HG02938 (cell line): ENCODE measurements around the gene ADPRH.
"Not testable (repeated sequence)": the region's sequence is repeated elsewhere in the genome, so short reads cannot be mapped to it uniquely, and the experiment has no call there.

Experiments used
- ATAC-seq: cut with Tn5 transposase; IDR thresholded peaks from one replicate; pipeline ENCODE4 v1.9.1; 2021; ENCODE audit warnings: mild to moderate bottlenecking, moderate library complexity; ENCODE audit not compliant: unreplicated experiment

The ADPRH gene

DNA sequence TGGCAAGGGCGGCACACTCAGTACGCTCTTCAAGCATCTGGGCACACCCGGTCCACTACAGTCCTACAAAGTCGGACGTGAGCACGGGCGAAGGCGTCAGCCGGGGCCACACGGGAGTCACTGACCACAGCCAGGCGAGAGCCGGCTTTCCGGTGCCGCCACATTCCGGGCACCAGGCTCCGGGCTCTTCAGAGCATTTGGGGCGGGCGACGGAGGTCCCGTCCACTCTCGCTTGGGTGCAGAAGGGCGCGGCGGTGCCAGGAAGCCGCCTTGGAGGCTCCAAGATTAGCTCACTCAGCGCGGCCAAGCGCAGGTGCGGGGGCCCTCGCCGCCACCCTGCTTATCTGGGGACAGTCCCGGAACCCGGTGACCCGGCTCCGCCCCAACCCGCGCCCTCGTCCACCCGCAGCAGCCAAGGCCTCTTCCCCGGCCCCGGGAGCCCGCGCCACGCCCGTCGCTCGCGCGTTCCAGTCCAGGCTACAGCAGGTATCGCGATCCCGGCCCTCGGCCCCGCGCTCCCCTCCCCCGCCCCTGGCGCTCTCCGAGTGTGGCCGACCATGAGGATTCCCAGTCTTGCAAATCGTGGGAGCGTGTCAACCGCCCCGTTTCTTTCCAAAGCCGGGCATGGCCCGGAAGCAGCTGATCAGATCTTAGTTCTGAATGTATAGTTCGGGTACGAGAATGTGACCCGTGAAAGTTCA is at the start of gene ADPRH:
ADPRH (plus strand) TSS at position 127 of the 701 bp plus-strand sequence. CDS start 2,678 bp downstream, outside the sequence.
- peak; percentile 48 for ATAC-seq

DNA sequence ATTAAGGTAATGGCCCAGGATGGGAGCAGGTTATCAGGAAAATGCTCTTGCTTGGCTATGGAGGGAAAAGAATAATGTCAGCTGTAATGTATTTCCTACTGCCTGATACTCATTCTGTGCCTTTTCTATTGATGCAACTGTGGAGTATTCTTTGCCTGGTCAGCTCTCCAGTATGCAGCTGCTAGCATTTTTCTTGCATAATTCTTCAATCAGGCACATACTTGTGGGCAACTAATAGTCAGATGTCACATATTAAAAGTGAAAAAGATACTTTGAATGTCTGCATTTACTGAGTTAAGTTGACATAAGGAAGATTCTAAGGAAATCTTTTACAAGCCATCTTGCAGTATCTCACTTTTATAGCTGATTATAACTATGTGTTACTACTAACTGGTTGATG is 49.4 kb upstream of the ADPRH start:
- no peak for ATAC-seq

DNA sequence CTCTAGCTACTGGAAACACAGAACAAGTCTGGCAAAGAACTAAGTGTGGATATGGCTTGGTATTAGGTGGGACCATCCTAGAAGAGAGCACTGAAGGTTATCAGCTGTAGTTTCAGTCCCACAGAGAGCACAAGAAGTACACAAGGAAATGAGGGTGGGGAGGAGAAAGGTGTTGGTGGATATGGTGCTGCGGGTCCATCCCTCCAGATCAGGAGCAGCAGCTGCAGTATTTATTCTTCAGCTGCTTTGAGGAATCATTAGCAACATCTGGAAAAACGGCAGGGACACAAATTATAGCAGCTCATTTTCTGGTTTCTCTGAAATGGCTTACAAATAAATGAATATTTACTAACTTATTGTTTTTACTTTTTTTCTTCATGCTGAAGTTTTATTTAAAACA is 48.8 kb upstream of the ADPRH start:
- no peak for ATAC-seq

DNA sequence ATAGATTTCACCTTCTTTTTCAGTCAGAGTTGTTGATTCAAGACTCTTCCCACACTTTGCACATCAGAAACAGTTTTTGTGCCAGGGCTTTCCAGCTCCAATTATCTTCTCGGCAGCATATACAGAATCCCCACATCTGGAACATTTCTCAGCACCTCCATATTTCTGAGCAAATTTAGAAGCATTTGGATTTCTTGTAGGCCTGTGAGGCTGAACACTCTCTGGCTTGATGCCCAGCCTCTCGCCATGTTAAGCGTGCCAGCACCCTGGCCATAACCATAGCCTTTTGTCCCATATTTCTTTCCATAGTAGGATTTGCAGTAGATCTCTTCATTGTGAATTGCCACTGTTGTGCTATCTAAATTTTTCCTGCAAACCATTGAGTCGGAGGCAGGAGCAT is 48.1 kb upstream of the ADPRH start:
- ATAC-seq = no peak

DNA sequence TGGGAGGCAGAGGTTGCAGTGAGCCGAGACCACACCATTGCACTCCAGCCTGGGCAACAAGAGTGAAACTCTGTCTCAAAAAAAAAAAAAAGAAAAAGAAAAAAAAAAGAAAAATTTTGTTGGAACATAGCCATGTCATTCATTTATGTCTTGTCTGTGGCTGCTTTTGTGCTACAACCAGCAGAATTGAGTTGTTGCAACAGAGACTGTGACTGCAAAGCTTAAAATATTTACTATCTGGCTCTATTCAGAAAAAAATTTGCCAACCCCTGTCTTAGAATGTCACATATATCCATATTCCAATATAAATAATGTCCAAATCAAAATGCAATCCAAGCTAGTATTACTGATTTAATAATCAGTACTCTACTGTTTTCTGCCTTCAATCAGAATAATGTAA is 45.0 kb upstream of the ADPRH start:
- no peak for ATAC-seq

DNA sequence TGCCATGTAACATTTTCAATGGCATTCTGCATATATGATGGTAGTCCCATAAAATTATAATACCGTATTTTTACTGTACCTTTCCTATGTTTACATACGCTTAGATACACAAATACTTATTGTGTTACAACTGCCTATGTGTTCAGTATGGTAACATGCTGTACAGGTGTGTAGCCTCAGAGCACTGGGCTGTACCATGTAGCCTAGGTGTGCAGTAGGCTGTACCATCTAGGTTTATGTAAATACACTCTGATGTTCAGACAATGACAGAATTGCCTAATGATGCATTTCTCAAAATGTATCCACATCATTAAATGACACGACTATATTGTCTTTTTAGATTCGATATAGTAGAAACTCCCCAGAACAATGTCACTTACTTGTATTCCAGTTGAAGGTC is 42.5 kb upstream of the ADPRH start:
- no peak for ATAC-seq

DNA sequence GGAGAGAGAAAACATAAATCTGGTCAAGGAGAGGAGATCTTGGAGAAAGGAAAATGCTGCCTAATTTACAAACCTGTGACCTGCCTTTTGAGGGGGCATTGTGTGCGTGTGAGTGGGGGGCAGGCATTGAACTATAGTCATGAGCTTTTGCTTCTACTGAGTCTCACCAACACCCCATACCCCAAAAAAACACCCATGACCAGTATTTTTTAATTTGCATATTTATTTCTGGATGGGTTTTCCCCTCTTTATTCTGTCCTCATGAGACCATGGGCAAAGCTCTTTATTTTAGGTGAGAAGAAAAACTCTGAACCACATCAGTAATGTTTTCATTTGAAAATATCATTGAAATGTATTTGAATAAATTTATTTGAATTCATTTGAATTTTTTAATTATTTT is 40.5 kb upstream of the ADPRH start:
- ATAC-seq = no peak

DNA sequence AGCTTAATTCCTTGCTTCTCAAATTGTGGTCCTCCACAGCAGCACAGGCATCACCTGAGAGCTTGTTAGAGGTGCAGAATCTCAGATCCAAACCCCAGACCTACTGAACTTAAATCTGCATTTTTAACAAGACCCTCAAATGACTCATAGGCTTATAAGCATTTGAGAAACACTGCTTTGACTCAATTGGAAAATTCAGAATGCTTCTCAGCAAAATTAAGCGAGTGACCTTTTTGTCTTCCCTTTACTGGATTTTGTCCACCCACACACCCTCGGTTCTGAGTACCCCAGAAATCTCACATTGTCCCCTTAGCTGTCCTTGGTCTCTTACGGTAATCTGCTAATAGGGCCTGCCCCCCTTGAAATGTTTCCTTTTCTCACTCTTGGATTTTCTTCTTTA is 37.7 kb upstream of the ADPRH start:
- ATAC-seq = no peak

DNA sequence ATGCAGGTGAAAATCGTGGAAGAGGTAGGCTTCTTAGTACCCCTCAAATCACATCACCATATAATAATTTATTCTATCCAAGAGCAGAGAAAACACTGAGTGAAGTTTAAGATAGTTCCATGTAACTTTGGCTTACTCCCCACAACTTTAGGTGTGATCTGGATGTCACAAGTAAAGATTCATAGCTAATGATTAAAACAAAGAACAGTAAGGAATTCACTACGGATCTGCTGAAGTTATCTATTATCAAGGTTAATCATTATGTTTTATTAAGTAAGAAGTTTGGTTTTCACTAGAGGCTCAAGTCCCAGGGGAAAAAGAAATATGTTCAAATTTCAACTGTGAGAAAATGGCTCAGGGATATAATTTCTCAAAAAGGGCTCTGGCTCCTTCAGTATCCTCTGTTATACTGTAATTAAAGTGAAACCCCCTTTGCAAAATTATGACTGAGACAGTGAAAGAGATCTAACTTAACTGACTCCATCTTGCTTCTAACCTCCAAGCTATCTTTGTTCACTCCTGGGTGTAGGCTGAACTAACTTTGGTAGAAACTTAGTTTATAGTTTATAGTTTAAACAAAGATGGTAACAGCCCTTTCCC is 37.0 kb upstream of the ADPRH start:
- no peak for ATAC-seq

DNA sequence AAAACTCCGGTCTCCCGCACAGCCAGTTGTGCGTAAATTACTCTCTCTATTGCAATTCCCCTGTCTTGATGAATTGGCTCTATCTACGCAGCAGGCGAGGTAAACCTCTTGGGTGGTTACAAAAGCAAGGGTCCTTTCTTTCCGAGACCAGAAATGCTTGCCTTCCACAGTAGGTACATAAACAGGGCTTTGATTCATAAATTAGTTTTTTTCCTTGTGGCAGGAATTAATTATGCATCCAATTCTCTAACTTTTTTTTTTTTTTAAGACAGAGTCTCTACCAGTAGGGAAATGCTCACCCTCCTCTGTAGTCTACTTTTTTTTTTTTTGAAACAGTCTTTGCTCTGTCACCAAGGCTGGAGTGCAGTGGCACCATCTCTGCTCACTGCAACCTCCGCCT is 36.1 kb upstream of the ADPRH start:
- ATAC-seq = no peak

DNA sequence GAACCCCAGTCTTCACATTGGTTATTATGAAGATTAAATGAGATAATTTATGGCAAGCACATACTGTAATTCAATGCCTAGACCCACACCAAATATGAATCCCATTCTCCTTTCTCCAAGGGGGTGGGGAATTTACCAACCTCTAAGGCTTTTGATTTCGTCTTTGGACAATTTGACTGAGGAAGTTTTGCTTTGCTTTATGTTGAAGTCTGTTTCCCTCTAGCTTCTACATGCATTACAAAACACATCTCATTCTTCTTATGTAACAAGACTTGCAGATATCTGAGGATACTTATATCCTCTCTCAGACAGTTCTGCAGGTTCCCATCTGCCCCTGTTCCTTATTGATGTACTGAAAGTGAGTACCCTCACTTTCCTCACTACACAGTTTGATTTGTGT is 32.1 kb upstream of the ADPRH start:
- ATAC-seq = no peak

DNA sequence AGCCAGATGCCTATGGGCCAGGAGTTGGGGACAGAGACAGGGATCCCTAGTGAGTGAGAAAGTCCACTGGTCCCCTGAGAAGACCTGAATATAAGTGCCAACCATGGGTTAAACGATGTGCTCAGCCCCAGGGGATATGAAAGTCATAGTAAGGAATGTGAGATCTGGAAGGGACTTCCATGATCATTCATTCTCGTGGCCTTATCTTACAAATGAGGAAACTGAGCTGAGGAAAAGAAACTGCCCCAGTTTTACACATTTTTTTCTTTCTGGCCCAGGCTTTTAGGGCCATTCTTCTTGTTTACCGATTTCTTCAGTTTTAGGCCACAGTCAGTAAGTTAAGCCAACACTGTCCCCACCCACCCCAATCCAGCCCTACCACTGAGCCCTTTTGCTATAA is 31.0 kb upstream of the ADPRH start:
- ATAC-seq = no peak

DNA sequence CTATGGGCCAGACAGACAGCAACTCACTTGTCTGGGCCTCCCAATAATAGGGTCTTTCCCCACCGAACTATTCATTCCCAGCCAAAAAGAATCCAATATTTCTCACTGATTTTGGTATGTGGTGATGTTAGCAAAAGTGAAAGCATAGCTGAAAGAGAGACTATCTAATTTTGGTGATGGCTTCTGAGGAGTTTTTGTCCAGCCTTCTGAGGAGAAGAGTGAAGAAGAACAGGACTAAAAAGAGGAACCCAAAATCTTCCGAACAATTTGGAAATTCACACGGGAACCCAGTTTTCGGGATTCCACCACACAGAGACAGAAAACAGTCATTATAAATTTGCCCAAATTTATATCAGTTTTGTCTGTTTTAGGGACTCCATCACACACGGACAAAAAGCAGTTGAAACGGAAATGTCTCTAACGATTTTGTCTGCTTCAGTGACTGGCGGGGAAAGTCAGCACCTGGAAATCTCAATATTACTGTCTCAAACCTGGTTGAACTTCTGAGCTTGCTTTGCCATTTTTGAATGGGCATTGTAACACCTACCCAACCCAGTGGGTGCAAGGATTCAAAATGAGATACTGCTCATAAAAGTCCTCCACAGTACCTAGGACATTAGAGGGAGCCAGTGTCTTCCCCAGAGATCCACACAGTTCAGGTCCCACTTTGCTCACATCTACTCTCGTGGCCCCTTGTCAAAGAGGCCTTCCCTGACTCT is 28.9 kb upstream of the ADPRH start:
- ATAC-seq = peak; percentile 33

DNA sequence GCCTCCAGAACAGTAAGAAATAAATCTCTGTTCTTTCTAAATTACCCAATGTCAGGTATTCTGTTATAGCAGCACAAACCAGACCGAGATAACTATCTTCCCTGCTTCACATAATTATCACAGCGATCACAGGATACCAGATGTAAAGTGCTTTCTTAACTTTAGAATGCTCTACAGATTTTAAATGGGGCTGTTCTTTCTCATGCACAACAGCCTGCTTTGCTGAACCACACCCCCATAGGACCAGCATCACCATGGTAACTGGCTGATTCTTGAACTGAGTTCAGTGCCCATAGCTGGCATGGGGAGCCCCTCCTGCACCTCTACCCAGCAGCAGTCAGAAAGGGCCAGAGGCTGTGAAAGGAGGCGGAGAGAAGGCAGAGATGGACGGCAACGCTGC is 27.7 kb upstream of the ADPRH start:
- ATAC-seq = no peak

DNA sequence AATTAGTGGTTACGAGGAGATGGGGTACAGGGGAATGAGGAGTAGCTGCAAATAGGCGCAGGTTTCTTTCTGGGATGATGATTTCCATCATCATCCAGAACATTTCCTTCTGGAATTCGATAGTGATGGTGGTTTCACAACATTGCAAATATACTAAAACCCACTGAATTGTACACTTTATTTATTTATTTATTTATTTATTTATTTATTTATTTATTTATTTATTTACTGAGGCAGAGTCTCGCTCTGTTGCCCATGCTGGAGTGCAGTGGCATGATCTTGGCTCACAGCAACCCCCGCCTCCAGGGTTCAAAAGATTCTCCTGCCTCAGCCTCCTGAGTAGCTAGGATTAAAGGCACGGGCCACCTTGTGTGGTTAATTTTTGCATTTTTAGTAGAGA is 26.4 kb upstream of the ADPRH start:
- not testable (repeated sequence) for ATAC-seq

DNA sequence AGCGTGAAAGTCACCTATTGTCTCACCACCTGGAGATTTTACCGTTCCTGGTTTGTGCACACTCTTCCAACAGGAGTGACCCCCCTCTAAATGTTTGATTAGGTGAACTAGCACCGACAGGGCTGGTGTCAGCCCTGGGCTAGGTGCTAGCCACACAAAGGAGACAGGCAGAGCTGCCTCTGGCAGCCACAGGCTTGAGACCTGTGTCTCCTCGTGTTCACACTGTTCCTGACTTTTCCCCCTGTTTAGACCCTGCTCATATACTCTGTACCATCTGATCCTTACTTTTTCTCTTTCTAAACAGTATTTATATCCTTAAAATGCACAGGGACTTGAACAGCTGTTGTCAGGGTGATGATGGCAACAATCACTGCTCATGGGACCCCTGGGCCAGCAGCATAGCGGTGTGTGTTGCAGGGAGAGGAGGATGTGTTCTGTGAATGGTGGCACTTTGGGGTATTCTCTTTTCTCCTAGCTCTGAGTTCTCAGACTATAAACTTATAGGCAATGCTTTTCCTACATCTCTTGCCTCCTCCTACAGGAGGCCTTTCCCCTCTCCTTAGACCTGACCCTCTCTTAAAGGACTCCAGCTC is 25.4 kb upstream of the ADPRH start:
- no peak for ATAC-seq

DNA sequence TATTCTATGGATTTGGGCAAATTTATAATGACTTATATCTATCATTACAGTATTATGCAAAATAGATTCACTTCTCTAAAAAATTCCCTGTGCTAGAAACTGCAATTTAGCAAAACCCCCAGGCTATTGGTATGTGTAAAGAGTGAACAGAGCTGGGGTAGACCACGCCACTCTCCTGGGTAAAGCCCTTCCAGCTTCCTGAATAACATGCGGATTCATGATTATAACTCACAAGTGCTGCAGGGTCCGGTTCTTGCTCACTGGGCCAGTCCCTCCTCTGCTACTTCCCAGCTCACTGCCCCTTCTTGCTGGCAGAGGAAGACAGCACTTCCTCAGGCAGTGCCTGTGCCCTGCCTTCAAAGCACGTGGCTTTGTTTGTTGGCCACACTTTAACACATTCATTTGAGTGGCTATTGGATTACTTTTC is 24.0 kb upstream of the ADPRH start:
- no peak for ATAC-seq

DNA sequence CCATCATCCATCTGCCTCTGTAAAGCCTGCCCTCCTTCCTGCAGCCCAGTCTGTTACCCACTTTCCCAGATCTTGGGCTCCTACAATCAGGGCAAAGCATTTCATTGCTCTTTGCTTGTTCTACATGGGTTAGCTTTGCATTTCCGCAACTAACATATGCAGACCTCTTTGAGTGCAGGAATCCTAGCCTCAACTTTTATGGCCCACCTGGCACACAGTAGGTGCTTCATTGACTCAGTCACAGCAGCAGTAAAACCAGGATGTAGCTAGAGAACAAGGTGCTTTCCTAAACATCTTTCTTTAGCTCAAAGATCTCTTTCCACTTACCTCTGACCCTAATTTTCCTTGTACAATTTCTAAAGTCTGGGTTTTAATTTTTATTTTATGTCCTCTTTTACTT is 23.4 kb upstream of the ADPRH start:
- no peak for ATAC-seq

DNA sequence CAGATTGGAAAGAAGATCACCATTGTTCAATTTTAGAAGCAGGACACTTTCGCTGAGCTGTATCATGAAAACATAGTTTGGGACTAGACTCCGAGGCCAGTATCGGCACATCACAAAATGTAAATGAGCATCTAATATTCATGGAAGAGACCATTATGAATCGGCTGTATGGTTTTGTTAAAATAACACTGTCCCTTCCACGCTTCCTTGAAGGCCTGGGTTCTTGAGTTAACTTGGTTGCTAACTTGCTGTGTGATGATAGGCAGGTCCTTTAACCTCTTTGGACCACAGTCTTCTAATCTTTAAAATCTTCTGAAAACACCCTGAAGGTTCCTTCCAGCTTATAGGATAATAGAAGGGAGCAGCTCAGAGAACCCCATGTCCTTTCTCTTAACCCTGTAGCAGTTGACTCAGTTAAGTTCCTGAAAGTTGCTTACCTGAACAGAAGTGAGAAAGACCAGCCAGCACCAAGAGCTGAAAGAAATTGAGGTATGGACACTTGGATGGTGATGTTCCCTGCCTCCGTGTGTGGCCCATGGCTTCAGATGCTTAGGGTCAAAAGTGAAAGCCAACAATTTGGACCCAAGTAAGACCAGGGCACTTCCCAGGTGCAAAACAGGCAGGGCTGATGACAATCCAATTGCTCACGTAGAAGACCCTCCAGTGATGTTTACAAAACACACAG is 22.0 kb upstream of the ADPRH start:
- ATAC-seq = no peak

DNA sequence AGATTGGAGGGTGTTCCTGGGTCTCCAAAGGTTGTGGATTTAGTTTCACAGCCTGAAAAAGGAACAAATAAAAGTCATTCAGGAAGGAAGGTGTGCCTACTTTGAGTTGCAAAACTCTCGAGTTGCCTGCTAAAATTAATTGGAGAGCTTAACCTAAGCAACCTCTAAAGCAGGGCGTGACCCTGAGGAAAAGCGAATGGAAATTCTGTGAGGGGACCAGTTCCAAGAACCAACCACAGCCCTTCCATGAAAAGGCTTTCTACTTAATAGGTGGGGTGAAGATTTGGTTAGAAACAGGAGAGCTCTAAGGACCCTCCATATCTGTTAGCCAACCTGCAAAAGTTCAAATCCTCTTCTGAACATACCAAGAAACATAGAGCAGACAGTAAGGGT is 21.4 kb upstream of the ADPRH start:
- ATAC-seq = no peak

DNA sequence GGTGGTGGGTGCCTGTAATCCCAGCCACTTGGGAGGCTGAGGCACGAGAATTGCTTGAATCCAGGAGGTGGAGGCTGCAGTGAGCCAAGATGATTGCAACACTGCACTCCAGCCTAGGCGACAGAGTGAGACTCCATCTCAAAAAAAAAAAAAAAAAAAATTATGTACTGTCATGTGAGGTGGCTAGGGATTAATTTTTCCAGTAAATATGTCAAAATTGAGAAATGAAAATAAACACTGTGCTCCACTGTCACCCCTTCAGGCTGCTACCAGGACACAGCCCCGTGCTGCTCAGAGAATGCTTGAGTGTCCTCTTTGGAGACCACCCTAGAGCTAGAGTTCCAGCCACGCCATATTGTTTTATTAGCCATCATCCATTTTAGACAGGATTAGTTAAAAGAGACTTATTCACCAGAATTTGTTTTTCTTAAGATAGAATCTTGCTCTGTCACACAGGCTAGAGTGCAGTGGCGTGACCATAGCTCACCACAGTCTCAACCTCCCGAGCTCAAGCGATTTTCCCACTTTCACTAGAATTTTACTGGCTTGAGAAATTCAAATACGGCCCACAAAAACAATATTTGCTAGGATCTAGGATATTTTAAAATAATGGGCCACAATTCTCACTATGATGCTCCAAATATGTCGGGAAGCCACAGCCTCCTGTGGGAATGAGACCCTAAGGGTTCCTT is 20.5 kb upstream of the ADPRH start:
- no peak for ATAC-seq
